Diencephalon (tissue), 1 donor: ENCODE results near the gene NIBAN1. TPM values are rescaled to one million over a fixed set of nuclear protein-coding genes. Genes with fewer than 3 reads are reported as not detected.

Experiments used
- small RNA-seq: library from RNA; depleted of rRNA; stranded (forward); fragments of <200 nt; gene quantifications from one replicate; pipeline ENCODE3, GENCODE V24; 2014
- total RNA-seq: library from RNA; depleted of rRNA; stranded (reverse); fragments of >200 nt; gene quantifications from one replicate; pipeline ENCODE4 v1.2.3, GENCODE V29; 2014

Gene NIBAN1, protein sequence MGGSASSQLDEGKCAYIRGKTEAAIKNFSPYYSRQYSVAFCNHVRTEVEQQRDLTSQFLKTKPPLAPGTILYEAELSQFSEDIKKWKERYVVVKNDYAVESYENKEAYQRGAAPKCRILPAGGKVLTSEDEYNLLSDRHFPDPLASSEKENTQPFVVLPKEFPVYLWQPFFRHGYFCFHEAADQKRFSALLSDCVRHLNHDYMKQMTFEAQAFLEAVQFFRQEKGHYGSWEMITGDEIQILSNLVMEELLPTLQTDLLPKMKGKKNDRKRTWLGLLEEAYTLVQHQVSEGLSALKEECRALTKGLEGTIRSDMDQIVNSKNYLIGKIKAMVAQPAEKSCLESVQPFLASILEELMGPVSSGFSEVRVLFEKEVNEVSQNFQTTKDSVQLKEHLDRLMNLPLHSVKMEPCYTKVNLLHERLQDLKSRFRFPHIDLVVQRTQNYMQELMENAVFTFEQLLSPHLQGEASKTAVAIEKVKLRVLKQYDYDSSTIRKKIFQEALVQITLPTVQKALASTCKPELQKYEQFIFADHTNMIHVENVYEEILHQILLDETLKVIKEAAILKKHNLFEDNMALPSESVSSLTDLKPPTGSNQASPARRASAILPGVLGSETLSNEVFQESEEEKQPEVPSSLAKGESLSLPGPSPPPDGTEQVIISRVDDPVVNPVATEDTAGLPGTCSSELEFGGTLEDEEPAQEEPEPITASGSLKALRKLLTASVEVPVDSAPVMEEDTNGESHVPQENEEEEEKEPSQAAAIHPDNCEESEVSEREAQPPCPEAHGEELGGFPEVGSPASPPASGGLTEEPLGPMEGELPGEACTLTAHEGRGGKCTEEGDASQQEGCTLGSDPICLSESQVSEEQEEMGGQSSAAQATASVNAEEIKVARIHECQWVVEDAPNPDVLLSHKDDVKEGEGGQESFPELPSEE
- 3.5 TPM for total RNA-seq

GRCh38 chr1:184974056-184974836 is at the start of gene NIBAN1:
NIBAN1 (minus strand) TSS chr1:184974508; CDS start chr1:184974356, 152 bp downstream.

Small RNA genes lying within 50 kb of the gene (small RNA-seq; reads per million reads assigned to genes)
- not detected for gene RNA5SP72

Other genes with a start within 250 kb of the NIBAN1 start
- gene EDEM3, start 219.7 kb downstream of the NIBAN1 start, total RNA-seq, result 79.4 TPM
- gene RNF2, start 71.0 kb upstream of the NIBAN1 start, total RNA-seq, result 88.6 TPM
- 22.8 TPM for gene TRMT1L, start 182.4 kb upstream of the NIBAN1 start, total RNA-seq
- gene SWT1, start 182.7 kb upstream of the NIBAN1 start, total RNA-seq, result 36.0 TPM